ENCODE results near the gene ANAPC7. TPM values are rescaled to one million over a fixed set of nuclear protein-coding genes. Genes with fewer than 3 reads are reported as not detected.

Gene ANAPC7
- total and polyA plus RNA-seq, 2 donors from 2014 or later, result 31.3 to 47.8 TPM

- Histone ChIP-seq H3K36me3 (ENCODE audit: control insufficient read depth in 2 of 3, insufficient read depth in 3 of 3, low read length in 3 of 3) (peaks cover 9 to 84% (median 63%) of the 10 kb centered on the region in 3 donors), H3K4me3 (ENCODE audit: low read length in 3 of 3) (no peak overlapping the region), H3K27ac (ENCODE audit: low read depth in 2 of 2, low read length in 2 of 2) (no peak overlapping the region), H3K9me3 (ENCODE audit: control insufficient read depth in 2 of 3, insufficient read depth in 1 of 3, low read length in 3 of 3) (no peaks in the 10 kb centered on the region), H3K9ac (ENCODE audit: low read length in 3 of 3) (no peak overlapping the region), H3K27me3 (ENCODE audit: control insufficient read depth, insufficient read depth, low read length) (no peaks in the 10 kb centered on the region), H3K4me1 (ENCODE audit: control insufficient read depth in 2 of 3, insufficient read depth in 2 of 3, low read depth in 1 of 3, low read length in 3 of 3) (no peaks in the 10 kb centered on the region)
- intact Hi-C loops (cut with DNase I), result no loop called here
- FAIRE-seq (no peak), DNase-seq (no peak)
- no peak for TF ChIP-seq CTCF (IDR thresholded peaks at IDR 0.05; ENCODE audit: borderline replicate concordance, extremely low read depth, insufficient read depth)
Observed at GRCh38 chr12:110335481-110336045, 67.9 kb downstream of the ANAPC7 start.

GRCh38 chr12:110333201-110333600, 70.3 kb downstream of the ANAPC7 start:
- FAIRE-seq (no peak), DNase-seq (no peak)
- no peaks in the 10 kb centered on the region for H3K27me3 ChIP-seq (ENCODE audit: control insufficient read depth, insufficient read depth, low read length)
- H3K27ac ChIP-seq (ENCODE audit: low read depth in 2 of 2, low read length in 2 of 2), result no peak overlapping the region
- H3K4me3 ChIP-seq (ENCODE audit: low read length in 3 of 3), result no peak overlapping the region
- intact Hi-C loops (cut with DNase I), result no loop called here
- H3K4me1 ChIP-seq (ENCODE audit: control insufficient read depth in 2 of 3, insufficient read depth in 2 of 3, low read depth in 1 of 3, low read length in 3 of 3), result no peaks in the 10 kb centered on the region
- no peak overlapping the region for H3K9ac ChIP-seq (ENCODE audit: low read length in 3 of 3)
- no peaks in the 10 kb centered on the region for H3K9me3 ChIP-seq (ENCODE audit: control insufficient read depth in 2 of 3, insufficient read depth in 1 of 3, low read length in 3 of 3)
- peaks cover 9 to 80% (median 54%) of the 10 kb centered on the region in 3 donors for H3K36me3 ChIP-seq (ENCODE audit: control insufficient read depth in 2 of 3, insufficient read depth in 3 of 3, low read length in 3 of 3)
- TF ChIP-seq CTCF (IDR thresholded peaks at IDR 0.05; ENCODE audit: borderline replicate concordance, extremely low read depth, insufficient read depth), result no peak

- Histone ChIP-seq H3K4me1 (ENCODE audit: control insufficient read depth in 2 of 3, insufficient read depth in 2 of 3, low read depth in 1 of 3, low read length in 3 of 3) (no peaks in the 10 kb centered on the region), H3K36me3 (ENCODE audit: control insufficient read depth in 2 of 3, insufficient read depth in 3 of 3, low read length in 3 of 3) (peaks cover 7 to 76% (median 46%) of the 10 kb centered on the region in 3 donors), H3K27me3 (ENCODE audit: control insufficient read depth, insufficient read depth, low read length) (no peaks in the 10 kb centered on the region), H3K9ac (ENCODE audit: low read length in 3 of 3) (no peak overlapping the region), H3K27ac (ENCODE audit: low read depth in 2 of 2, low read length in 2 of 2) (no peak overlapping the region), H3K4me3 (ENCODE audit: low read length in 3 of 3) (no peak overlapping the region), H3K9me3 (ENCODE audit: control insufficient read depth in 2 of 3, insufficient read depth in 1 of 3, low read length in 3 of 3) (no peaks in the 10 kb centered on the region)
- no peak for TF ChIP-seq CTCF (IDR thresholded peaks at IDR 0.05; ENCODE audit: borderline replicate concordance, extremely low read depth, insufficient read depth)
- FAIRE-seq, result no peak
- no peak for DNase-seq
- intact Hi-C loops (cut with DNase I), result no loop called here
Observed at GRCh38 chr12:110330544-110330943, 73.0 kb downstream of the ANAPC7 start.

- Histone ChIP-seq H3K4me3 (ENCODE audit: low read length in 3 of 3) (no peak overlapping the region), H3K4me1 (ENCODE audit: control insufficient read depth in 2 of 3, insufficient read depth in 2 of 3, low read depth in 1 of 3, low read length in 3 of 3) (no peaks in the 10 kb centered on the region), H3K27me3 (ENCODE audit: control insufficient read depth, insufficient read depth, low read length) (no peaks in the 10 kb centered on the region), H3K9ac (ENCODE audit: low read length in 3 of 3) (no peak overlapping the region), H3K9me3 (ENCODE audit: control insufficient read depth in 2 of 3, insufficient read depth in 1 of 3, low read length in 3 of 3) (no peaks in the 10 kb centered on the region), H3K27ac (ENCODE audit: low read depth in 2 of 2, low read length in 2 of 2) (no peak overlapping the region), H3K36me3 (ENCODE audit: control insufficient read depth in 2 of 3, insufficient read depth in 3 of 3, low read length in 3 of 3) (peaks cover 5 to 73% (median 42%) of the 10 kb centered on the region in 3 donors)
- DNase-seq (no peak), FAIRE-seq (no peak)
- intact Hi-C loops (cut with DNase I), result no loop called here
- no peak for TF ChIP-seq CTCF (IDR thresholded peaks at IDR 0.05; ENCODE audit: borderline replicate concordance, extremely low read depth, insufficient read depth)
Observed at GRCh38 chr12:110330124-110330523, 73.4 kb downstream of the ANAPC7 start.

All from kidney (tissue), 14 donors.